Measurements from ENCODE around the gene DNAH12. TPM values are rescaled to one million over a fixed set of nuclear protein-coding genes. Genes with fewer than 3 reads are reported as not detected.
A peak's percentile ranks its signal among the peaks of the same experiment; 100 is the strongest.

The DNAH12 gene
- total RNA-seq, 1 donor from 2014 or later = 0.22 TPM

DNA sequence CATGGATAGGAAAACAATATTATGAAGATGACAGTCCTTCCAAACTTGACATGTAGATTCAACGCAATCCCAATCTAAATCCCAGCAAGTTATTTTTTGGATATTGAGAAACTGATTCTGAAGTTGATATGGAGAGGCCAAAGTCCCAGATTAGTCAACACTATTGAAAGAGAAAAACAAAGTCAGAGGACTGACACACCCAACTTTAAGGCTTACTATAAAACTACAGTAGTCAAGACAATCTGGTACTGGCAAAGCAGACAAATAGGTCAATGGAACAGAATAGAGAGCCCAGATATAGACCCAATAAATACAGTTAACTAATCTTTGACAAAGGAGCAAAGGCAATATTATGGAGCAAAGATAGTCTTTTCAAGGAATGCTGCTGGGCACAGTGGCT is 132.4 kb downstream of the DNAH12 start:
- DNase-seq = no peak
- Mint-ChIP-seq H3K4me1 (ENCODE audit: low read depth, unreplicated experiment) (no peaks in the 10 kb centered on the region), H3K36me3 (ENCODE audit: unreplicated experiment) (no peaks in the 10 kb centered on the region), H3K27me3 (ENCODE audit: unreplicated experiment) (no peaks in the 10 kb centered on the region), H3K9me3 (ENCODE audit: unreplicated experiment) (no peaks in the 10 kb centered on the region), H3K4me3 (ENCODE audit: unreplicated experiment) (no peak overlapping the region), H3K27ac (ENCODE audit: unreplicated experiment) (no peak overlapping the region)
- TF ChIP-seq, protein P1, sequence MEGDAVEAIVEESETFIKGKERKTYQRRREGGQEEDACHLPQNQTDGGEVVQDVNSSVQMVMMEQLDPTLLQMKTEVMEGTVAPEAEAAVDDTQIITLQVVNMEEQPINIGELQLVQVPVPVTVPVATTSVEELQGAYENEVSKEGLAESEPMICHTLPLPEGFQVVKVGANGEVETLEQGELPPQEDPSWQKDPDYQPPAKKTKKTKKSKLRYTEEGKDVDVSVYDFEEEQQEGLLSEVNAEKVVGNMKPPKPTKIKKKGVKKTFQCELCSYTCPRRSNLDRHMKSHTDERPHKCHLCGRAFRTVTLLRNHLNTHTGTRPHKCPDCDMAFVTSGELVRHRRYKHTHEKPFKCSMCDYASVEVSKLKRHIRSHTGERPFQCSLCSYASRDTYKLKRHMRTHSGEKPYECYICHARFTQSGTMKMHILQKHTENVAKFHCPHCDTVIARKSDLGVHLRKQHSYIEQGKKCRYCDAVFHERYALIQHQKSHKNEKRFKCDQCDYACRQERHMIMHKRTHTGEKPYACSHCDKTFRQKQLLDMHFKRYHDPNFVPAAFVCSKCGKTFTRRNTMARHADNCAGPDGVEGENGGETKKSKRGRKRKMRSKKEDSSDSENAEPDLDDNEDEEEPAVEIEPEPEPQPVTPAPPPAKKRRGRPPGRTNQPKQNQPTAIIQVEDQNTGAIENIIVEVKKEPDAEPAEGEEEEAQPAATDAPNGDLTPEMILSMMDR (IDR thresholded peaks at IDR 0.05; ENCODE audit: partially characterized antibody, unreplicated experiment) = no peak

DNA sequence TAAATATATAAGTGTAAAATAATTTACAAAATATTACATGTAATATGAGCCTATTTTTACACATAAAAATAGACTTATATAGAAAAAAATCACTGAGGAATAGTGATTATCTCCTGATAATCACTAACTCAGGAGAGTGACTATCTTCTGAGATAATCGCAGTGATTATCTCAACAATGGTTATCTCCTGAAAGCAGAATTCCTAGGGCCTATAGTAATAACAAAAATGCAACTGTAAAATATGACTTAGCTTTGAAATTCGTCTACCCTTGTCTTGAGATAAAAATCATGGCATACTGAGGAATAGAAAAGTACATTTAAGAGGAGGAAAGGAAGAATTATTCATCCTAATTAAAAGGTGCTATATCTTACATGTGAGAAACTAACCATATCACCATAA is 134.7 kb downstream of the DNAH12 start:
- no peaks in the 10 kb centered on the region for H3K4me1 Mint-ChIP-seq (ENCODE audit: low read depth, unreplicated experiment)
- no peak overlapping the region for H3K4me3 Mint-ChIP-seq (ENCODE audit: unreplicated experiment)
- no peak overlapping the region for H3K27ac Mint-ChIP-seq (ENCODE audit: unreplicated experiment)
- no peaks in the 10 kb centered on the region for H3K9me3 Mint-ChIP-seq (ENCODE audit: unreplicated experiment)
- TF ChIP-seq, protein P1 (IDR thresholded peaks at IDR 0.05; ENCODE audit: partially characterized antibody, unreplicated experiment) = no peak
- no peaks in the 10 kb centered on the region for H3K36me3 Mint-ChIP-seq (ENCODE audit: unreplicated experiment)
- no peaks in the 10 kb centered on the region for H3K27me3 Mint-ChIP-seq (ENCODE audit: unreplicated experiment)
- no peak for DNase-seq

DNA sequence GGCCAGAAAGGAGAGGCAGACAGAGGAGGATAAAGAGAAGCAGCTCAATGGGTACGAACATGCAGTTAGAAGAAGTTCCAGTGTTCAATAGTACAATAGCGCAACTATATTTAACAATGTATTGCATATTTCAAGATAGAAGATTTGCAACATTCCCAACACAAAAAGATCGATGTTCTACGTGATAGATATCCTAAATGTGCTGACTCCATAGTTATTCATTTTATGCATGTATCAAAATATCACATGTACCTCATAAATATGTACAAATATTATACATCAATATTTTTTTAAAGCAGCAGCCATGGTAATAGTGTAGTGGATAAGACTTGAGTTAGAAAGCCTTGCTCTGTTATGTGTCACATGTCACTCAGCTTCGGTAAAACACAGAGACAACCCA is 141.5 kb downstream of the DNAH12 start:
- TF ChIP-seq, protein P1 (IDR thresholded peaks at IDR 0.05; ENCODE audit: partially characterized antibody, unreplicated experiment) = no peak
- H3K27me3 Mint-ChIP-seq (ENCODE audit: unreplicated experiment) = peaks cover 1% of the 10 kb centered on the region
- H3K9me3 Mint-ChIP-seq (ENCODE audit: unreplicated experiment) = no peaks in the 10 kb centered on the region
- H3K4me1 Mint-ChIP-seq (ENCODE audit: low read depth, unreplicated experiment) = no peaks in the 10 kb centered on the region
- no peak for DNase-seq
- no peak overlapping the region for H3K4me3 Mint-ChIP-seq (ENCODE audit: unreplicated experiment)
- no peaks in the 10 kb centered on the region for H3K36me3 Mint-ChIP-seq (ENCODE audit: unreplicated experiment)
- H3K27ac Mint-ChIP-seq (ENCODE audit: unreplicated experiment) = no peak overlapping the region

DNA sequence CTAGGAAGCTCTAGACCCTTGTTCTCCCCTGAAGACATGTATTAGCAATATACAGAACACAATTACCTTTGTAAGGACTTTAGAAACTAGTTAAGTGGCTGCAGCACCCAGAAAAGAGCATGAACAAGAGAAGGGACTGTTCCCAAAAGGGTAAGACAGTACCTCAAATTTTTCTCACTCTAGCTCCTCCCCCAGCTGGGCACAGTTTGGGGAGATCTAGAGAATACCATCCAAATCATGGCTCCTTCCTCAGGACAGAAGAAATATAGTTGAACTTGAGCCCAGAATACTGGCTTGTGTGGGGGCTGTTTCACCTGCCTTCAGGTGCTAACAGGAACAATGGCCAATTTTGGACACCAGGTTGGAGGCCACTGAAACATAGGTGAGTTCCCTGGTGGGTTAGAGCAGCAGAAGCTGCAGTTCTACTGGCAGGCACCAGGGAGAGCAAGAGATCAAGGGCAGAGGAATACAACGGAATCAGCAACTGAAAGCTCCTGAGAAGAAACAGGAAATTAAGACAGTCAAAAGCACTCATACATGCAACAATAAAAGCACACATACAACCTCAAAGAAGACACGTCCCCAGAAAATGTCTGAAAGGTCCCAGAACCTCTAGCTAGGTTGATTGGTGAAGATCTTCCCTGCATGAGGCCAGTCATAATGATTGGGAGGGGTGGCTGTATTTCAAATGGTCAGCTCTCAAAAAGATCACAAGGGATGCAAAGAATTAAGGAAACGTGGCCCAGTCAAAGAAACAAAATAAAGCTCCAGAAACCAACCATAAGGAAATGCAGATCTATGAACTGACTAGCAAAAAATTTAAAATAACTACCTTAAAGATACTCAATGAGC is 146.7 kb downstream of the DNAH12 start:
- H3K27me3 Mint-ChIP-seq (ENCODE audit: unreplicated experiment) = peaks cover 1% of the 10 kb centered on the region
- H3K27ac Mint-ChIP-seq (ENCODE audit: unreplicated experiment) = no peak overlapping the region
- H3K4me1 Mint-ChIP-seq (ENCODE audit: low read depth, unreplicated experiment) = no peaks in the 10 kb centered on the region
- peaks cover 2% of the 10 kb centered on the region for H3K9me3 Mint-ChIP-seq (ENCODE audit: unreplicated experiment)
- DNase-seq = peak; percentile 31
- no peak overlapping the region for H3K4me3 Mint-ChIP-seq (ENCODE audit: unreplicated experiment)
- no peaks in the 10 kb centered on the region for H3K36me3 Mint-ChIP-seq (ENCODE audit: unreplicated experiment)
- TF ChIP-seq, protein P1 (IDR thresholded peaks at IDR 0.05; ENCODE audit: partially characterized antibody, unreplicated experiment) = peak; percentile 64

DNA sequence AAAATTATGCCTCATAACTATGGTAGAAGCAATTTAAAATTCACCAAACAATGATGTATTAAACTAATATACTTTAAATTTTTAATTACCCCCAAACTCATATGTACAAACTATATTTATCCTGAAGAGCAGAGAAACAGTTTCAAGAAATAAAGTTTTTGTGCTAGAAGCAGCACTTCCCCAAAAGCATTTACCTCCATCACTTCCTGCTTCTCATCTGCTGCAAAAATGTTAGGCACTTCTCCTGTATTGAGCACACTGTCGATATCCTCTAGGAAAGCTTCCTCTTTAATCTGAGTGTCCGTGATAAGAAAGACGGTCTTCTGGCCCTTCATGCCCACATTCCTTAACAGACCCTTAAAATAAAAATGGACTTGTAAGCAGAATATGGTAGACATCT is 150.2 kb downstream of the DNAH12 start:
- Mint-ChIP-seq H3K4me3 (ENCODE audit: unreplicated experiment) (no peak overlapping the region), H3K27ac (ENCODE audit: unreplicated experiment) (no peak overlapping the region), H3K27me3 (ENCODE audit: unreplicated experiment) (peaks cover under 1% of the 10 kb centered on the region), H3K4me1 (ENCODE audit: low read depth, unreplicated experiment) (no peaks in the 10 kb centered on the region), H3K9me3 (ENCODE audit: unreplicated experiment) (peaks cover 2% of the 10 kb centered on the region), H3K36me3 (ENCODE audit: unreplicated experiment) (no peaks in the 10 kb centered on the region)
- TF ChIP-seq, protein P1 (IDR thresholded peaks at IDR 0.05; ENCODE audit: partially characterized antibody, unreplicated experiment) = no peak
- DNase-seq = no peak

All from glutamatergic neuron (in vitro differentiated cells).